NCI-H1105 treated with DMSO at 0.1 percent for 48 hours (cell line): ENCODE measurements around the gene SLIT3.
A peak's percentile ranks its signal among the peaks of the same experiment; 100 is the strongest.

ENCODE experiments used
- DNase-seq: peaks from one replicate; lab custom pipeline; 2025; lab: John Stamatoyannopoulos, UW

SLIT3 gene

DNA sequence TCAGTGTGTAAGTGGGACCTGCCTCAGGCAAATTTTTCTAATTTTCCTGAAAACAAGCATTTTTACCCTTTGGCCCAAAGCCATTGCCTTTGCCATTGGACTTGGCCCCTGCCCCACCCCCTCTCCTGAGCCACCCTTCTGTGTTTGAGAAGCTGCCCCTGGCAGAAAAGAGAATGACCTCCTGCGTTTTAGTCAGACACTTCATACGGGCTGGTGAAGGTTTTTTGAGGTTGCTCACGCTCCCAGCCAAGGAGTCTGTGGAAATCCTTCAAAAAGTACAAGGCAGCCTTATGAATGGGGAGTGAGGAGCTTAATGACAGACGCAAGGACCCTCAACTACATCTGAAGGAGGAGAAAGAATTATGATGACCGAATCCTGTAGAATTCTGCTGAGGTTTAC lies 308.9 kb downstream of the SLIT3 start:
- no peak for DNase-seq

DNA sequence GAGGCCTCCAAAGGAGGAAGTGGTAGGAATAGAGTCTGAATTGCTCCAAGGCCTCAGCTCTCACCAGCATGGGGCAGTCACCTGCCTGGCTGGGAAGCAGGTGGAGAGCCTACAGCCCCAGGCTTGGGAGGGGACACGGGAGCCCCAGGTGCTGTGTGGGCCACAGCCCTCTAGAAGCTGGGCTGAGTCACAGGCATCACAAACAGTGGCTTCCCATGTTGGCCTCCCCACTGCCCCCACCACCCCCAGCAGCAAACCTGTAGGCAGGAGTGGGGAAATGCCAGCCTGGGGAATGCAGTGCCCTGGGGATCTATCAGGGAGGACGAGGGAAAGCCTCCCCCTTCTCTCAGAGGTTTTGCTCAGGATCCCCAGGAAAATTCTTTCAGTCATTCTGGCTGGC lies 309.6 kb downstream of the SLIT3 start:
- no peak for DNase-seq

DNA sequence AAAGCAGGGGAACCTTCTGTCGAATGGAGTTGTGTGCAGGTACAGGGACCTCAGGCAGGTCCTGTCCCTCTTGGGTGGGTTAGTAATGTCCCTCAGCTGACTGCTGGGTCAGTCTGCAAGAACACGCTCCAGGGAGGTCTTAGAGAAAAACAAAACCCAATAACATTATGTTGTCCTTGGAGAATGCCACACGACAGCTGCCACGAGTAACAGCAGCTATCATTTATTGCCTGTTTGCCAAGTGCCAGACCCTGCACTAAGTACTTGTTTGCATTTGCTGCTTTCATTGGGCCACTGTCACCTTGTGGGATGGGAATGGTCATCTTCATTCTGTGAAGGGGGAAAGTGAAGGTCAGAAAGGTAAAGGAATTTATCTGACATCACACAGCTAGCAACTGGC lies 310.3 kb downstream of the SLIT3 start:
- no peak for DNase-seq

DNA sequence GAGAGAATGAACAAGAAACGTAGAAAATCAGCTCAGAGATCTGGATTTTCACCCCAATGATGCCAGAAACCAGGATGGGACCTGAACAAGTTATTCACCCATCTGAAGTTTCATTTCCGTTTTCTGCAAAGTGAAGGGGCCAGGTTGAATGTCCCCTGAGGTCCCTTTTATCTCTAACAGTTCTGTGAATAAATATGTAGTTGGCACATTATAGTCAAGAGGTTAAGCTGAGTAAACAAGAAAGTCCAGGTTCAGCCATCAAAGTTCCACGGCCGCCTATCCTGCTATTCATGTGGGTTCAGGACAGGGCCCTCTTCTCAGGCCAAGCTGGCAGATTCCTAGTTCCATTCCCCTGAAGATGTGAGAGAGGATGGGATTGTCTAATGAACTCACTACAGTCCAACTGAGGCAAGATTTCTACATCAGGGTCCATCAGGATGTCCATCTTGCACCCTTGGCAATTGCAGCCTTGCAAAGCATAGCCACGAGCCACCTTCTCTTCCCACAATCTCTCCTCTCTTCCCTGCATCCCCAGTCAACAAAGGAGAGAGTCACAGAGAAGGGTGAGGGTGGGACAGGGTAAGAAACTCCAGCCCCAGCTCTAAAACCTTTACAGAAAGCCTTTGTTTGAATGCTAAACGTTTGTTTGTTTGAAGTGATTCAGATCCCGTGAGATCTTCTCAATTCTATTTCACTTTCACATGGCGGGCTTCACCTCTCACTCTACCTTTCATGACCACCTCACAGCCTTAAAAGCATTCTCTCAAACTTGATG lies 311.0 kb downstream of the SLIT3 start:
- DNase-seq: no peak

DNA sequence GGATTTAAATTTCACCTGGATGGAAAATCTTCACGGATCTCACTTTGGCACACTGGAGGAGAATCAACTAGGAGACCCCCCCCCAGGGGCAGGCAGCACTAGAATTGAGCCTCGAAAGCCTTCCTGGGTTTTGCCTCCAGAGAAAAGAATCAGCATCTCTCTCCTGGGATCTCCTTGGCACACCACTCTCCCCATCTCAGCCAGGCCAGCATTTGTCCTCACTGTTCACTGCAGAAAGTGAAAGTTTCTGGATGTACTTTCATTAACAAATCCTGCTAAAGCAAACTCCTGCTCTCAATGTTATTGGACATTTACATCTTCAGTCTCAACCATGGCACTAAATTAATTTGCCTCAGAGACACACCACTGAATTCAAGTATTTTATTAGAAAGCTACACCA lies 312.2 kb downstream of the SLIT3 start:
- DNase-seq: no peak

DNA sequence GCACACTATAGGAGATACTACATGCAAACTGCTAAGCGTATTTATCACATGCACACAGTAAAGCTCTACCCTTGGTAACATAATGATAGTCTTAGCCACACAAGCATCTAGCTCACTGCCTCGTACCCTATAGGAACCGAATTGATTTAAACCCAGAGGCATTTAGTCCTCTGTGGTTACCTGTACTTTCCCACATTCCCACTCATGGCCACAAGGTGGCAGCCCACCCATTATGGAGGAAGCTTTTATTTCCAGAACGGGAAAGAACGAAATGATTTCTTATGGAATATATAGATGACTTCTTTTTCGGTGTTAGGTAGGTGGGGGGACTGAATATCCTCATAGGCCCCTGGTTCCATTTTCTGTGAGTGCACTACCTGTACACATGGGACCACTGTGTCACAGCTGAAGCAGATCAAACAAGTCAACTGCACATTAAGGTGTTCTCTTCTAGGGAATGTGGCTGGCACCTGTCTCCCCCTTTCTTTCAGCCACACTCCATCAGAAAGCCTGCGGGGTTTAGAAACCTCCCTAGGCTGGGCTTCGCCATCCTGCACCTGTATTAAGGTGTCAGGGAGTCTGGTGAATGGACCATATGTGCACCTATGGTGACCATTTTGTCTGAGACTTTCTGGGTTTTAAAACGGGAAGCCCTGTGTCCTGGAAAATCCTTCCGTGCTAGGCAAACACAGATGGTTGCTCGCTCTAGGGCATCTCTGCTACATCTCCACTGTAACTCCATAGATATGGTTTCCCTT lies 313.2 kb downstream of the SLIT3 start:
- peak; percentile 23 for DNase-seq

DNA sequence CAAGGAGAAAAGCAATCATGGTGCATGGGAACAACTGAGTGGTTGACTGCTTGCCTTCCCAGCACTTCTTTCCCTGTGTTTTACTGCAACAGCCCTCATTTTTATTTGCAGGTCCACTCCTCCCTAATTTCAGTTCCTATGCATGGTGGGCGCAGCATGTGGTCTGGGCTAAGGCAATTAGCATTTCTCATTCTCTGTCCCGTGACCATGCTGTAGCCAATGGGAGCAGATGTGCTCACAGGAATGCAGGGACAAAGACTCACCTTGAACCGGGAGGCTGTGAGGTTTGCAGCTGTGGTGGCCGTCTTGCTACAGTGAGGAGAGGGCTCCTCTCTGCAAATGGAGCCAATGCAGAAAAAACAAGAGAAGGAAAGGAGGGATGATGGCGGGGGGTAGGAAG lies 315.5 kb downstream of the SLIT3 start:
- DNase-seq: no peak

DNA sequence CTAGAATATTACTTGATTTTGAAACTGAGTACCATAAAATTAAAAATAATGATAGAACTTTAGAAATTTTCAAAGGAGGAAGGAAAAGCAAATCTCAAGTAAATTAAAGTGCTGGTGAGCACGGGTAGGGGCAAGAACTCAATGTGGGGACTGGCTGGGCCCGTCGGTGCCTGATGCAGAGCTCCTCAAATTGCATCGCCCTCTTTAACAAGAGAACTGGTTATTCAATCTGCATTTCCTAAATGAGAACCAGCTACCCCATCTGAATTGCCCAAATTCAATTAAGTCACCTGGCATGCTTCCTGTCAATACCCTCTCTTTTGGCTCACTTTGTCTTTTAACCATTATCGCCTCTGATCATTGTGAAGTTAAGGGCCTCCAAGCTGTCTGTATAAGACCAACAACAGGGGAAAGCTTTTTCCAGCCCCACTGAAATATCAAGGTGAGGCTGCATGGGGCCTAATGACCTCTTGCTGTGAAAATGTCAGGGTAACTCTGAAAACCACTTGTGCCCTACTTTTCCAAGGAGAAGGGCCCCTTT lies 316.7 kb downstream of the SLIT3 start:
- DNase-seq: no peak

DNA sequence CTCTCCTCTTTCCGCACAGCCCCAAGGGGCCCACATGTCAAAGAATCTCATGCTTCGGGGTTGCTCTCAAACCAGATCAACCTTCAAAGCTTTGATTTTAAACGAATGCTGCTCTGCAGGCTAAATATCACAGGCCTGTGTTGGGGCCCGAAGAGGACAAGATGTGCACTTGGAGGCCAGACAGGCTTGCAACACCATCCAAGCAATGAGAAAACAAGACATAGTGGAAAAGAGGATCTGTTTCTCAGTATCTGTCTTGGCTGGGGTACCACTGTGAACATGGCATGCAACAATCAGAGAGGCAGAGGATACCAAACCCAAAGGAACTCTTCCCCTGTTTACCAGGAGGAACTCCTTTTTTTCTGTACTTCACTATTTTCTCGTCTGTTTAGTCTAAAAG lies 321.8 kb downstream of the SLIT3 start:
- DNase-seq: no peak

DNA sequence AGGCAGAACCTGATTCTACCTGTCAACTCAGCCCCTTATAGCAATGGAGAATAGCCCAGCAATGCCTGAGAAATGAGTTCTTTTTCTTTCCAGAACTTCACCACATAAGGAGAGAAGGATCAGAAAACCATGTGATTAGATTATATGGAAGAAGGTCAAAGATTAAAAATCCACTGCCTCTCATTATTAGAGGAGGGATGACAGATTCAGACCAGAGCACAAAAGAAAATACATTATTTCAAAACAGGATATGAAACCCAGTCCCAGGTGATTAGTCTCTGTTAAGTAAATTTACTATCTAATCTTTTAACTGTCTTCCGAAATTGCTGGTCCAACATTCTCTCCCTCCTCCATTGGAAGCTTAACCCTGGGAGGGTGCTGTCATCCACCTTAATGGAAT lies 322.4 kb downstream of the SLIT3 start:
- DNase-seq: no peak

DNA sequence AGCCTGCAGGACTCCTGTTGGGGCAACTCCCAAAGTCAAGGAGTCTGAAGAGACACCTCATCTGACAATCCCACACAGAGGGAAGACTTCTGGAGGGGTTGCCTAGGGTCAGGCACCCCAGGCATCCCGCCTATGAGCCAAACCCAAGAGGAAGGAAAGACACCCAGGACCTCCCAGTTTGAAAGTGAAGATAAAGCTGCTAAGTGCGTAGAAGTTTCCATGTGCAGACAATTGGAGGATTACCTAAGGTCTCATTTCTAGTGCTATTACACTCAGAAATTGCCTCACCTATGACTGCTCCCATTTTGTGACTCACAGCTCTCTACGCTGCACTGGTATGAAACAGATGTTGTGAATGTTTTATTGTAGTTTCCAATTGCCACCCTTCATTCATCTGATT lies 322.9 kb downstream of the SLIT3 start:
- DNase-seq: no peak

DNA sequence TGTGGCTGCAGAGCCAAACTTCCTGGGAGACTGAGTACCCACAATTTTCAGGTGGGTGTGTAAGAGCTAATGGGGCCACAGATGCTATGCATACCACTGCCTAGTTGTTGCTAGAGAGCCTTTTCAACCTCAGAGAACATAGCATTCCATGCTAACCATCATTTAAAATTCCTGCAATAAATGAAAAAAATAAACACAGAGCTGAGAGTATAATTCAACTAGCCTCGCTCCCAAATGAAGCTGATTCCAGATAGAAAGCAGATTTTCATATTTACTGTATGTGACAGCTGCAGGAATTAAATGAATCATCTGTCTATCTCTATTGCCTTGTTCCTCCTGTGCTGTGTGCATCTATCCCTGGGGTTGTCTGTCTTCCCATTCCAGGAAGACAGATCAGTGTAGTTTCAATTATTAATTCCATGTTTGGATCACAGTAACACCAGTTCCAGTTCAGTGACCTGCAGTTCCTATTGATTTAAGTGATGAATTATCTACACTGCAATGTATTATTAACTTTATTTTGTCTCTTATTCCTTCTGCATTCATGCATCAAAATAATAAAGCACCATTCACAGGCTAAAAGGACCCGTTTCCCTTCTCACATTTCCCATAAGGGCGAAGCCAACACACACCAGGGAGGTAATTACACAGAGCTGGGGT lies 324.5 kb downstream of the SLIT3 start:
- DNase-seq: no peak

DNA sequence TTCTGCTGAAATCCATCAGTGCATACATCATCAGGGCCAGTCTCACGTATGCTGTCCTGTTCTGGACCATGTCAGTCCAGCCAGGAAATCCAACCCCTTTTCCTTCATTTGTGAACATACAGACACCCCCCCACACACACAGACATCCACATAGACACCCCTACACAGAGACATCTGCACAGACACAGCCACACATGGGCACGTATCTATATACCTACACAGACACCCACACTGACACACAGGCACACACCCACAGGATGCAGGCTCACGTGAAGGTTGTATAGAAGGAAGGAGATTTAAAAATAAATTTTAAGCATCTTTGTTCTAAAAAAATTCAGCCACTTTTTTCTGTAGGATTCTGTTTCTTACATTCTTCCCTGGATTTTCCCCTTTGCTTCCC lies 325.6 kb downstream of the SLIT3 start:
- DNase-seq: no peak

DNA sequence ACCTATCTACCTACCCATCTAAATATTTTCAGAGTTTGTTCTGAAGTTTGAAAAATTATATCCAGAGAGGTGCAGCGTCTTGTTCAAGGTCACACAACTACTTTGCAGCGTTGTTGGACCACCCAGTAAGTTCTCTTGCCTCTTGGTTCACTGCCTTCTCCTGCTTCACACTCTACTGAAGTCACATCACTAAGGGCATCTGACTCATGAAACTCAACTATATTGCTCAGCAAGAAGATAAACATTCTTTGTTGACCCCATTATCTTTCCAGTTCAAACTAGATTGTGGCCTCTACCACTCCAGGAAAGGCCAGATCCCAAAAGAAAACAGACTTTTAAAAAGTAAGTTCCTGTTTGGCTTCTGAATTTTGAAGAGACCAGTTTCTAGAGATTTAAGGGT lies 326.9 kb downstream of the SLIT3 start:
- DNase-seq: no peak

DNA sequence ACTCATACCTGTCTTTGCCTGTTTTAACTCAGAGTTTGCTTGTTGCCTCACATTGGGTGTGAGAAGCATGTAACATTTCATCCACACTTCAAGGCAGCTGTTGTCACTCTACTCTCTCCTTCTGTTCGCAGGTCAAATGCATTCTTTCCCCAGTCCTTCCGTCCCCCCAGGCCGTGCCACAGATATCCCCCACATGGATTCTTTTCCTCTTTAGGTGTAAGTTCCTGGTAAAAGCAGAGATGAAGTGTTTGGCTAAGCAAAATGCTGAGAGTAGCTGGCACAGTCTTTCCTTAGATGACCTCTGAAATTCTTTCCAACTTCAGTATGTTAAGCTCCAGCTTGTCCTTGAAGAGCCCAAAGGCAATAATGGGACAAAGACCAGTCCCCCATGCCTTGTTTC lies 328.2 kb downstream of the SLIT3 start:
- no peak for DNase-seq

DNA sequence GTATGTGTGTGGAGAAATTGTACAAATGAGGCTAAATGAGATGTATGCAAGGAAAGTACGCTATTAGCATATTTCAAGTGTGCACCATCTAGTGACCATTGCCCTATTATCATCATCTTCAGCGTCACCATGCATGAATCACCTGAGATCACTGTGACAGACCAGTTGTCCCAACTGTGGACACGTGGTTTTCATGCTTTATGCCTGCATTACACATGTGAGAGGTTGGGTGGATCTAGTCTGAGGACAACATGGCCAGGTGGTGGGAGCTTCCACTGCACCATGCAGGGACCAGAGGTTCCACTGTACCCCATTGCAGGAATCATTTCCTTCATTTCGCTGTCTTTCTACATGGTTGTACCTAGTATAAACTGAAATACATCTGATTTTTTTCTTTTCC lies 329.8 kb downstream of the SLIT3 start:
- DNase-seq: no peak

DNA sequence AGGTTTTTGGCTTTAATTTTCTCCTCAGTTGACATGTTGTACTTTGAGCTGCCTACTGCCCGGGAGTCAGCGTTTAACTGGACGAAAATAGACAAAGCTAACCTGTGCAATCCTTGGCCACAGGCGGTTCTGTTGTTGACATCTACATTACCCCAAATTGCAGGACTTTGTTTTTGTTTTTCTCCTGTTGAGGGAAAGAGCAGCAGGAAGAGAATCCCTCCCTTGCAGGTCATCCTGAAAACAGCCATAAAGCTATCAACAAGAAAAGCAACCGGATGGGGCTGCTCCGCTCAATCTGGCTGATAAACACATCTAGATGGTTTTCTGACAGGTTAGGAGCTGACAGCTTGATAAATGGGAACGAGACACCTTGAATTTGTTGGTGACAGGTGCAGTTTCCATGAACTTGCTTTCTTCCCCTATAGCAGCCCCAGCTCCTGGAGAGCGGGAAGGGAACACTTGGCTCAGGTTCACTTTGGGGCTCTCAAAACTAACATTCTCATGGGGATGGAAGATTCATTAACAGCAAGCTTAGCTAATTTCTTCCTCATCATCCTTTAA lies 331.5 kb downstream of the SLIT3 start:
- DNase-seq: no peak

DNA sequence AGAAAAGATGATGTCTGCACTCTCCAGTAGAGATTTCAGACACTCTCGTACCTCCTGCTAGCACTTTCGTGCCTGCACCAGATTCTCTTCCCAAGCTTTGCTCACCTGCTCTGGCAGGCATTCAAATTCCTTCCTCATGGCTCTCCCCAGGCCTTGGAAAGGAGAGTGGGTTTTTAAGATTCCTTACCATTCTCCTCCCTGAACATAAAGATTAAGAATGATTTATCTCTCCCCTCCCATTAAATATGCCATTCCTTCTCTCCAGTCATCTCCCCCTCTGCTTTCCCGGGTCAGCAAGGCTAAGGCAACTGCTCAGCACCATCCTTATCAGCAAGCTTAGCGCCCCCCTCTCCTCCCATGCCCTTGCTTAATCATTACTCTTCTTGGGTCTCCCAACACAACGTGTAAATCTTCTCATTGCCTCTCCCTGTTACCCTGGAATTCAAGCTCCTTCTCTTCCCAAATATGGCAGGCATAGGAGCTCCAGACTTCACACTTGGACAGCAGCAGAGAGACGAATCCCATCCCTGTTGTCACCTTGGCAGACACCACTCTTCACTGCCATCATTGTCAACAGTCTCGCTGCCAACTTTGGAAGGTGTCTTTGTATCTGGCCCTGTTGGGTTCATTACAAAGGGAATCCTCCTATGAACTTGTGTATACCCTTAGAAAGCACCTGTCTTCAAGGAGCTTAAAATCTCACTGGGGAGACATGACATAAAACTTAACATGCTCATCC lies 332.9 kb downstream of the SLIT3 start:
- no peak for DNase-seq

DNA sequence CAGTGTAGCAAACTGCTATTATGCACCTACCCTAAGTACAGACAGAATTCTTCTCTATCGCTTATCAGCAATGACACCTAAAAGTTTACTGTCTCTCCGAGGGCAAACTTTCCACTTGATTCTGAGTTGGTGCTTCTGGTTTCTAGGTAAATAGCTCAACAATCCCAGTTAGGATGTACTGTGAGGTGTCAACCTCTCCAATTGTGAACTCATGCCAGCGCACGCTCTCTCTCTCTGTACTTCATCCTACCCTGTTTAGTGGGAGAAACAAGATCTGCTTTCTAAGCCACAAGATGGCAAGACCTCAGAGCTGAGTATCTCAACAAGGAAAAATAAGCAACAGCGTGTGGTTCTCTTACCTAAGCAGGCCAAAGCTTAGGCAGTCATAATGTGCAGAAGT lies 335.3 kb downstream of the SLIT3 start:
- no peak for DNase-seq

DNA sequence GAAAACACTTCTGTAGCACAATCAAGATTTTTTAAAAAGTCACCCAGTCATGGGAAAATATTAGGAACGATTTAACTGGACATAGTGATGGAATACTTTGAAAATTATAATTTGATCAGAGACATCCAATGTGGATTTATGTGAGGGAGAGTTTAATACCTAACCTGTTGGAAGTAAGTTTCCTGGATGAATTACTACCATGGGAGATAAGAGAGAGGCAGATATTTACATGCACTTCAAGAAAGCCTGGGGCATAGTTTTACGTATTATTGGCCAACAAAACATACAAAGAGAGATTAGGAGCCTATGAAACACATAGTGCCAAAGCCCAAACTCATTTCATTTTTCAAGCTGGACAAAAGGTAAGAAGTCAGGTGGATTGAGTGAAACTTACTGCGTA lies 336.8 kb downstream of the SLIT3 start:
- DNase-seq: no peak

DNA sequence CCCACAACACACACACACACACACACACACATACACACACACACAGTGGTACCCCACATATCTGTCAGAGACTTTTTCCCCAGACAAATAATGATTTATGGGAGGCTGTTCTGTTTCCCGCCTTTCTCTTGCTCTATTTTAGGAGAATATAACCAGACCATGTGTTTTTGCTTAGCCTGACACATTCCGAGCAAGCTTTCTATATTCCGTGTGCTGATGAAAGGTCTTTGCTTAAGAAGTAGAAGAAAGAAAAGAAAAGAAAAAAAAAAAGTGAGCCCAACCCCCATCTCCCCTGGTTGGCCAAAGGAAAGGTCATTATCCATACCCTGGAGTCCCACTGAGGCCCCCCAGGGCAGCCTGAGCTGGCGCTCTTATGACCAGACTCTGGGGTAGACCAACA lies 338.6 kb downstream of the SLIT3 start:
- no peak for DNase-seq

DNA sequence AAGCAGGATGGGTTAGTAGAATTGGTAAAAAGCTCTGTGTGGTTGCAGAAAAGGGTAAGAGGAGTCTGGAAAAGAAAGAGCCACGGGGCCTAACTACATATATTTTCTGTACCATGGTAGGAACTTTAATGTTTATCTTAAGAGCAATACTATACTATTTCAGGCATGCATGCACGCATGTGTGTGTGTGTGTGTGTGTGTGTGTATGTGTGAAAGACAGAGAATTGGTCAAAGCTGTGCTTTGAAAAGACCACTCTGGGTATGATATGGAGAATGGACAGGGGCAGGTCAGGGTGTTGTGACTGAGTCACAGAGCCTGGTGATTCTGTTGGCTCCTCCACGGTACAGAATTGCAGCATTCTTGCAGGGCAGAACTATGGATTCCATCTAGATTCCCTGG lies 339.3 kb downstream of the SLIT3 start:
- DNase-seq: no peak
